HG03064 (cell line): ENCODE results near the gene TECTB.

ENCODE experiments used
- ATAC-seq: cut with Tn5 transposase; IDR thresholded peaks from one replicate; pipeline ENCODE4 v1.9.1; 2021; ENCODE audit warnings: low read depth; ENCODE audit not compliant: unreplicated experiment

Gene TECTB

DNA sequence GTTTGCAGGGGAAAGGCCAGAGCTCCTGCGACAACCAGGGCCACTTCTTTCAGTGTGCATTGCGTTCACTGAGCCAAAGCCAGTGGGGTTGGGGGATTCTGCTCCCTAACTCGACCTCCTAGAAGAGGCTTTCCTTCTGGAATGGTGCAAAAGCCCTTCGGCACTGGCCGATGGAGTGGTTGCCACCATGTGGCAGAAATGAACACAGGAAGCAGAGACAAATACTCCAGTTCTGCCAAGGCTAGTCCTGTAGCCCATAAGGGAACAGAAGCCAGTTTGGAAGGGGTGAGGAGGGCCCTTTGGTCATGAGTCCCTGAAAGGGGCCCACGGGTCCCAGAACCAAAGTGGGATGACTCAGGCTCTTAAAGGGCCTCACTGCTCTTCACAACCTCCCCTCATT, 61.1 kb downstream of the TECTB start:
- no peak for ATAC-seq

GRCh38 chr10:112345202-112345601, 62.0 kb downstream of the TECTB start:
- no peak for ATAC-seq

DNA sequence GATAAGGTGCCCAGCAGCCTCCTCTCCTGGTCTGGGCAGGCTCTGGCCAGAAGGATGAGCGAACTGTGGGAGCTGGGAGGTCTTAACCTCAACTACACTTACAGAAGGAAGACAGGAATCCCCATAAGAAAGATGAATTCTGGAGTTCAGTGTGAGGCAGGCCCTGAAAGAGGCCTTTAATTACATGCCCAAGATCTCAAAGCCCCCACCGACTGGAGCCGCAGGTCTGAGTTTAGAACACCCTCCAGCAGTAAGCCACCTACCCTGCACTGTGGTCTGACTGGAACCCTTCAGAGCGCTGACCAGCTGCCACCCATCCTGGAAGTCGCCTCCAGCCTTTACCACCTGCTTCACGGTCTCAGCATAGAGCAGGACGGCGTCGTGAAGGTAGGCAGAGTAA, 62.5 kb downstream of the TECTB start:
- ATAC-seq = no peak

DNA sequence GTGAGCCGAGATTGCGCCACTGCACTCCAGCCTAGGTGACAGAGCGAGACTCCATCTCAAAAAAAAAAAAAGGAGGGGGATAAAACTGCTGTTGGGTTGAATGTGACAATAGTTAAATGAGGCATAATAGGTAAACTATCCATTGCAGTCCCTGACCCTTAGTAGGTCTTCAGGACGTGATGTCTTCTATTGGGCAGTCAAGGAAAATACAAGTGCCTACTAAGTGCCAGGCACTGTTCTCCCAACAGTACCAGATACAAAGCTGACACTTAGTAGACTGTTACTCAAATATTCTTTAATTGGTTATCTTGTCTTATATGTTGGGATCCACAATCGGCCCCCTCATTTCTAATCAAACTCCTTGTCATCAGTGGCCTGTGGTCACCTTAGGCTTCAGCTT, 63.6 kb downstream of the TECTB start:
- no peak for ATAC-seq

DNA sequence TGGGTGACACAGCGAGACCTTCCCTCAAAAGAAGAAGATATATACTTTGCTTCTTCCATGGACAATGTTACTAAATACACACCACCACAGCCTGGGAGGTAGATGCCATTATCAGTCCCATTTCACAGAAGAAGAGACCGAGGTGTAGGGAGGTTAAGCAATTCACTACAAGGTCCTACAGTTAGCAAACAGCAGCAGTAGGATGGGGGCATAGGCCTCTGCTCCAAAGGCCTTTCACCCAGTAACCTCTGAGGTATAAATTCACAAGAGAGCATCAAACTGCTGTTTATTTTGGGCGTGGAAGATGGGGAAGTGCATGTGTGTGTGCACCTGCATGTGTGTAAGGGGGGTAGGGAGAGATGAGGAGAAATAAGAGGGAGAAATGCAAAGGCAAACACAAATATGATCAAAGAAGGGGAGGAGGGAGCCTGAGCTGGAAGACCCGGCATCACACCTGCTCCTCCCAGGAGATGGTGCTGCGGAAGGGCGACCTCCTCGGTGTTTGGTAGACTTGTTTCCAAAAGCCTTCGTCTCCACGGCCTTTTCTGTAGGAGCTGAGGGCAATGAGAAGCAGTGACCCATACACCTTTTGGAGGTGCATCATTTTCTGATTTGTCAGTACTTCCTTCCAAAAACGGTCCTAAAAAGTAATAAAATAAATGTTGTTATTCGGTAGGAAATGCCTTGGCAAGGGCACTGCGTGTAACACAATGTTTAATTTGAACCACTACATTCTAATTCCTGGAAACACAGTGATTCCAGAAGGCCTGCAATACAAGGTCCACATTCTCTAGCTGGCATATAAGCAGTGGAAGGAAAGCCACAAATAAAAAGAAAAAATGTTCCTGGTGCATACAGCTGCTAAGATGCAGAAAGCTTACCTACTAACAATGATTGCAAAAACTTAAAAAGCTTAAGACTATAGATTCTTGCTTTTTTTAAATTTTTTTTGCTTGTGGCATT, 64.8 kb downstream of the TECTB start:
- no peak for ATAC-seq

GRCh38 chr10:112348759-112349158, 65.6 kb downstream of the TECTB start:
- ATAC-seq = no peak

DNA sequence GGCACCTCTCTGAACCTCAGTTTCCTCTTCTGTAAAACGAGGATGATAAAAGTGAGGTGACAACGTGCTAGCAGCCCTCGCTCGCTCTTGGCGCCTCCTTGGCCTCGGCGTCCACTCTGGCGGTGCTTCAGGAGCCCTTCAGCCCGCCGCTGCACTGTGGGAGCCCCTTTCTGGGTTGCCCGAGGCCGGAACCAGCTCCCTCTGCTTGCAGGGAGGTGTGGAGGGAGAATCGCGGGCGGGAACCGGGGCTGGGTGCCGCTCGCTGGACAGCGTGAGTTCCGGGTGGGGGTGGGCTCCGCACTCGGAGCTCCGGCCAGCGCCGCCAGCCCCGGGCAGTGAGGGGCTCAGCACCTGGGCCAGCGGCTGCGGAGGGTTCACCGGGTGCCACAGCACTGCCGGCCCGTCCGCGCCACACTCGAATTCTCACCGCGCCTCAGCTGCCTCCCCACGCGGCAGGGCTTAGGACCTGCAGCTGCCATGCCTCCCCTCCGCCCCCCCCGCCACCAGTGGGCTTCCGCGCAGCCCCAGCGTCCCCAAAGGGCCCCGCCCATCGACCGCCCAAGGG, 66.4 kb downstream of the TECTB start:
- ATAC-seq = no peak

DNA sequence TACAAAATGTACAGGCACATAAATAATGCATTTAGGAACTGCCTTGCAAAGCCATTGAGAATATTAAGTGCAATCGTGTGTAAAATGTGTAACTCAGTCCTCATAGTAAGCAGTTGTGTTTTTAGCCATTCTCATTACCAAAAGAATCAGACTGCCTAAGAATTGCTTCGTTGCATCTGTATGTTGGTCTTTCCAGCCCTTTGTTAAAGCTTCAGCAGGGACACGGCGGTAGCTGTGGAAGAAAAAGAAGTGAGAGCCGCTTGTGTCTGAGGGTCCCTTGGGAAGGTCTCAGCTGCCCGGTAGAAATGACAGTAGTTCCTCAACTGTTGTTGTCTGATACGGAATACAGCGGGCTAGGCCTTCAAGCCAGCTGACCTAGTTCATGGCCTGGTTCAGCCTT, 67.9 kb downstream of the TECTB start:
- ATAC-seq = no peak

DNA sequence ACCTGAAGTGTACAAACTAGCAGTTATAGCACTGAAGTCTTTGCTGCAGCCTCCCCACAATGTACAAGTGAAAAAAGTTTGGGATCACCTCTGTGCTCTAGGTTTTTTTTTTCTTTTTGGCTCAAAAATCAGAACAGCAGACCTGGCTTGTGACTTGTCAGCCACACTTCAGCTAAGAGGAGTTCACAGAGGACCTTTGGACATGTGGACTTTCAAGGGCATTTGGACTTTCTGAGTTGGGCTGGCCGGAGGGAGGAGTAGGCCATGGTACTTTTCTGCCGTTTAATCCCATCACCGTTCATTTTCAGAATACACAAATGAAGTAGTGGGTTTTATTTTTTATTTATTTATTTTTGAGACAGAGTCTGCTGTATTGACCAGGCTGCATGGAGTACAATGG, 68.8 kb downstream of the TECTB start:
- ATAC-seq = no peak

GRCh38 chr10:112353046-112353445, 69.8 kb downstream of the TECTB start:
- no peak for ATAC-seq
